Fibroblast of lung (primary cell): ENCODE measurements around the gene IGFN1.

ENCODE experiments used
- EZH2 ChIP-seq: IDR thresholded peaks from 2 replicates; pipeline ENCODE4 v1.5.1; 2012; ENCODE audit warnings: low read length, control low read depth, mild to moderate bottlenecking; ENCODE audit errors: missing control alignments
- TF ChIP-seq, protein P1 (sequence below), 2 donors: IDR thresholded peaks in 1 of 2; conservative IDR thresholded peaks in 1 of 2; 1 replicate in 1 of 2; 2 replicates in 1 of 2; pipeline ENCODE4 v1.5.1; 2011 to 2012; ENCODE audit warnings: low read length in 2 of 2, control low read depth in 1 of 2, inconsistent platforms in 1 of 2, low read depth in 1 of 2, mild to moderate bottlenecking in 1 of 2

DNA sequence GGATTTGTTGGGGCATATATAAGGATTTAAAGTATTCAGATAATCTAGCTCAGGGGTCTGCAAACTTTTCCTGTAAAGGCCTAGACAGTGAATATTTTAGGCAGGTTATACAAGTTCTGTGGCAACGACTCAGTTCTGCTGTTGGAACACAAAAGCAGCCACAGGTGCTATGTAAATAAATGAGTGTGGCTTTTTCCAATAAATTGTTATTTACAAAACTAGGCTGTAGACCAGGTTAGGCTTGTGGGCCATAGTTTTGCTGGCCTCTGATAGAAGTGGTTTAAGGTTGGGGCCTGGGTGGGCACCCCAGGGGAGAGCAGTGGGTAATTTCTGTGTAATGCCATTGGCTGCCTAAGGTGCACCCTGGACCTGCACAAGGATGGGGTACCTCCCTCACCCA, 16.9 kb upstream of the IGFN1 start:
- TF ChIP-seq, protein P1, sequence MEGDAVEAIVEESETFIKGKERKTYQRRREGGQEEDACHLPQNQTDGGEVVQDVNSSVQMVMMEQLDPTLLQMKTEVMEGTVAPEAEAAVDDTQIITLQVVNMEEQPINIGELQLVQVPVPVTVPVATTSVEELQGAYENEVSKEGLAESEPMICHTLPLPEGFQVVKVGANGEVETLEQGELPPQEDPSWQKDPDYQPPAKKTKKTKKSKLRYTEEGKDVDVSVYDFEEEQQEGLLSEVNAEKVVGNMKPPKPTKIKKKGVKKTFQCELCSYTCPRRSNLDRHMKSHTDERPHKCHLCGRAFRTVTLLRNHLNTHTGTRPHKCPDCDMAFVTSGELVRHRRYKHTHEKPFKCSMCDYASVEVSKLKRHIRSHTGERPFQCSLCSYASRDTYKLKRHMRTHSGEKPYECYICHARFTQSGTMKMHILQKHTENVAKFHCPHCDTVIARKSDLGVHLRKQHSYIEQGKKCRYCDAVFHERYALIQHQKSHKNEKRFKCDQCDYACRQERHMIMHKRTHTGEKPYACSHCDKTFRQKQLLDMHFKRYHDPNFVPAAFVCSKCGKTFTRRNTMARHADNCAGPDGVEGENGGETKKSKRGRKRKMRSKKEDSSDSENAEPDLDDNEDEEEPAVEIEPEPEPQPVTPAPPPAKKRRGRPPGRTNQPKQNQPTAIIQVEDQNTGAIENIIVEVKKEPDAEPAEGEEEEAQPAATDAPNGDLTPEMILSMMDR (conservative IDR thresholded peaks at IDR 0.05 in 1 of 2, IDR thresholded peaks at IDR 0.05 in 1 of 2; ENCODE audit: low read depth in 1 of 2, low read length in 2 of 2), result no peak
- no peak for TF ChIP-seq EZH2
